HepG2 (cell line): ENCODE measurements around the gene C10orf71. TPM values are rescaled to one million over a fixed set of nuclear protein-coding genes. Genes with fewer than 3 reads are reported as not detected.
A peak's percentile ranks its signal among the peaks of the same experiment; 100 is the strongest.

ENCODE experiments used
- ATAC-seq: fragments of 200-7000 bp; cut with Tn5 transposase; 3 replicates; pipeline ENCODE4 v1.9.1; 2020; ENCODE audit warnings: mild to moderate bottlenecking, moderate library complexity
- BruUV-seq: library from RNA; stranded (reverse); fragments of 400-500 nt; replicated peaks from 2 replicates; lab custom pipeline; 2021; lab: Mats Ljungman, UMichigan
- CTCF ChIA-PET: fragments of 300-600 bp; formaldehyde crosslinking; extraction: SDS; loops from one replicate; lab custom pipeline; 2021; ENCODE audit warnings: low total read pairs, inconsistent platforms, low intra/inter-chr PET ratio; lab: Yijun Ruan, JAX
- POLR2A ChIA-PET: fragments of 350-600 bp; sonication (Branson Sonifier 250); formaldehyde crosslinking; loops from one replicate; lab custom pipeline; 2020; ENCODE audit warnings: antibody characterized with exemption, inconsistent platforms; lab: Yijun Ruan, JAX
- DNase-seq: peaks from one replicate; pipeline ENCODE4 v3.0.0-alpha.2; 2015; ENCODE audit warnings: low spot score
- FAIRE-seq: peaks from 3 replicates; lab custom pipeline; 2011; peaks lifted over from hg19 to GRCh38; lab: Jason Lieb, UNC
- H2AFZ ChIP-seq: one replicate; pipeline ENCODE4 v1.6.1; 2011; ENCODE audit warnings: low read length, inconsistent platforms
- H3K27ac ChIP-seq: fragments of 300-600 bp; 3 replicates; pipeline ENCODE4 v1.8.0; 2011; ENCODE audit warnings: mixed run types, mild to moderate bottlenecking, mixed read lengths, low read length, inconsistent platforms; ENCODE audit not compliant: insufficient read depth; ENCODE audit errors: extremely low read length
- H3K27me3 ChIP-seq, 2 experiments: fragments of 200-600 bp in 1 of 2; 2 replicates in 1 of 2; 3 replicates in 1 of 2; pipeline versions ENCODE4 v1.6.0 to v1.8.0; 2011; ENCODE audit warnings: low read length in 2 of 2, mild to moderate bottlenecking in 2 of 2, moderate library complexity in 2 of 2, inconsistent platforms in 1 of 2; ENCODE audit not compliant: insufficient read depth in 2 of 2, control insufficient read depth in 1 of 2
- H3K36me3 ChIP-seq, 2 experiments: fragments of 200-600 bp in 1 of 2; replicated peaks in 1 of 2; 2 replicates in 1 of 2; 3 replicates in 1 of 2; pipeline versions ENCODE4 v1.5.1 to v1.8.0; 2011; ENCODE audit warnings: low read length in 2 of 2, inconsistent platforms in 1 of 2; ENCODE audit not compliant: insufficient read depth in 2 of 2, control insufficient read depth in 1 of 2
- H3K4me1 ChIP-seq: 2 replicates; pipeline ENCODE4 v1.5.1; 2012; ENCODE audit warnings: low read length, inconsistent platforms; ENCODE audit not compliant: insufficient read depth
- H3K4me2 ChIP-seq: 2 replicates; pipeline ENCODE4 v1.6.0; 2011; ENCODE audit warnings: low read depth, low read length, inconsistent platforms
- H3K4me3 ChIP-seq, 3 experiments: fragments of 200-600 bp in 1 of 3; sonication (generic), shearing (Covaris generic) in 1 of 3; replicated peaks in 1 of 3; 2 replicates each; pipeline ENCODE4 v1.5.1; 2011 to 2016; ENCODE audit warnings: low read length in 3 of 3, inconsistent platforms in 2 of 3, low read depth in 2 of 3, mild to moderate bottlenecking in 2 of 3, control low read depth in 1 of 3, mixed read lengths in 1 of 3; ENCODE audit not compliant: insufficient read depth in 1 of 3
- H3K79me2 ChIP-seq: one replicate; pipeline ENCODE4 v1.6.1; 2011; ENCODE audit warnings: low read length, inconsistent platforms; ENCODE audit not compliant: insufficient read depth
- H3K9ac ChIP-seq: 2 replicates; pipeline ENCODE4 v1.6.0; 2011; ENCODE audit warnings: mild to moderate bottlenecking, low read depth, low read length, inconsistent platforms; ENCODE audit not compliant: insufficient read depth
- H3K9me3 ChIP-seq: 2 replicates; pipeline ENCODE4 v1.5.1; 2012; ENCODE audit warnings: mild to moderate bottlenecking, low read length
- H4K20me1 ChIP-seq: 2 replicates; pipeline ENCODE4 v1.6.0; 2011; ENCODE audit warnings: inconsistent platforms, mild to moderate bottlenecking, low read length, moderate library complexity; ENCODE audit not compliant: insufficient read depth
- CEBPB ChIP-seq: IDR thresholded peaks from 2 replicates; pipeline ENCODE4 v1.6.1; 2011; ENCODE audit warnings: low read depth, low read length, improper control_type of control experiment, borderline replicate concordance
- GATAD2A ChIP-seq: IDR thresholded peaks from 2 replicates; pipeline ENCODE4 v1.6.1; 2016
- PCBP2 ChIP-seq: fragments of 200-400 bp; formaldehyde crosslinking; optimal IDR thresholded peaks from 2 replicates; pipeline ENCODE3; 2018; ENCODE audit warnings: low read length, low read depth; ENCODE audit not compliant: poor library complexity, severe bottlenecking
- SIX4 ChIP-seq: sonication (generic); formaldehyde crosslinking; IDR thresholded peaks from 2 replicates; pipeline ENCODE4 v1.4.0; 2020; ENCODE audit warnings: missing genetic modification reagents
- ZBTB3 ChIP-seq: sonication (generic); formaldehyde crosslinking; IDR thresholded peaks from 2 replicates; pipeline ENCODE4 v1.4.0; 2020; ENCODE audit warnings: low read depth, mild to moderate bottlenecking, moderate library complexity, missing genetic modification reagents, borderline replicate concordance
- WGBS: methylation state at CpG from one replicate; pipeline ENCODE4 v1.1.6; 2017; ENCODE audit warnings: low lambda C conversion rate; 5-methylcytosine and 5-hydroxymethylcytosine counted together
- in situ Hi-C: cut with HindIII; loops from 2 replicates; pipeline ENCODE4 v1.10.0; 2017; ENCODE audit warnings: low pct_unique_long_range_greater_than_20kb; ENCODE audit not compliant: extremely low pct_ligation_motif_present
- intact Hi-C: fragments of 100-400 bp; cut with micrococcal nuclease; formaldehyde crosslinking; loops from one replicate; pipeline ENCODE4 v1.10.0; 2022; ENCODE audit not compliant: unreplicated experiment
- polyA plus RNA-seq, 8 experiments: library from polyadenylated mRNA; depleted of rRNA in 3 of 8; stranded (reverse) in 7 of 8; unstranded in 1 of 8; fragments of >200 nt; fragmentation: Illumina TruSeq in 4 of 8; extraction: Trizol in 4 of 8; gene quantifications; 2 replicates each; pipeline versions ENCODE4 v1.2.1 to v1.2.3, GENCODE V29; 2011 to 2016; ENCODE audit warnings: low read depth in 4 of 8, missing spikeins in 1 of 8, mixed read lengths in 1 of 8; ENCODE audit not compliant: insufficient read depth in 1 of 8
- total RNA-seq, 5 experiments: library from RNA; depleted of rRNA; stranded (reverse); fragments of >200 nt; fragmentation: Illumina TruSeq; extraction: Trizol; gene quantifications; 2 replicates each; pipeline ENCODE4 v1.2.3, GENCODE V29; 2016; ENCODE audit warnings: low read depth in 1 of 5

C10orf71 gene
- total and polyA plus RNA-seq, 2 of the 13 experiments (the other 11 are each of a cell fraction or from before 2014, with no cell fraction given) = not detected

DNA sequence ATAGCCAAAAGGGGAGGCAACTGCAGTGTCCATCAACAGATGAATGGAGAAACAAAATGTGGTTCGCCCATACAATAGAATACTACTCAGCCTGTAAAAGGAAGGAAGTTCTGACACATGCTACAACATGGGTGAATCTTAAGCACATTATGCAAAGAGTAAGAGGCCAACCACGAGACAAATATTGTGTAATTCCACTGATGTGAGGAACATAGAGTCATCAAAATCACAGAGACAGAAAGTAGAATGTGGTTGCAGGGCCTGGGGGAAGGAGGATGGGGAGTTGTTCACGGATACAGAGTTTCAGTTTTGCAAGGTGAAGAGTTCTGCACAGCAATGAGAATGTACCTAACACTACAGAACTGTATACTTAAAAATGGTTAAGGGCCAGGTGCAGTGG, 13.7 kb upstream of the C10orf71 start:
- FAIRE-seq = no peak
- POLR2A ChIA-PET = no interaction called here
- no peaks in the 10 kb centered on the region for H3K4me1 ChIP-seq
- no peak overlapping the region for H3K27ac ChIP-seq
- TF ChIP-seq PCBP2 (no peak), CEBPB (peak; percentile 16; the same call in 1 of the 2 replicates)
- TF ChIP-seq, all 625 proteins: peak for 1
- in situ Hi-C loops = no loop called here
- ATAC-seq (no peak), DNase-seq (no peak)
- WGBS = 0% methylated on average over 3 of the region's 3 CpGs
- Histone ChIP-seq H3K9me3 (no peaks in the 10 kb centered on the region), H2AFZ (no peak overlapping the region), H3K27me3 (peaks cover 0 to 19% of the 10 kb centered on the region in 2 experiments; a peak in 2 of 5 replicates), H3K36me3 (no peaks in the 10 kb centered on the region), H3K4me3 (no peak overlapping the region), H3K79me2 (no peaks in the 10 kb centered on the region), H3K4me2 (no peak overlapping the region), H3K9ac (no peak overlapping the region), H4K20me1 (no peaks in the 10 kb centered on the region)
- BruUV-seq = no TSS peak
- intact Hi-C loops = no loop called here
- CTCF ChIA-PET = no interaction called here

DNA sequence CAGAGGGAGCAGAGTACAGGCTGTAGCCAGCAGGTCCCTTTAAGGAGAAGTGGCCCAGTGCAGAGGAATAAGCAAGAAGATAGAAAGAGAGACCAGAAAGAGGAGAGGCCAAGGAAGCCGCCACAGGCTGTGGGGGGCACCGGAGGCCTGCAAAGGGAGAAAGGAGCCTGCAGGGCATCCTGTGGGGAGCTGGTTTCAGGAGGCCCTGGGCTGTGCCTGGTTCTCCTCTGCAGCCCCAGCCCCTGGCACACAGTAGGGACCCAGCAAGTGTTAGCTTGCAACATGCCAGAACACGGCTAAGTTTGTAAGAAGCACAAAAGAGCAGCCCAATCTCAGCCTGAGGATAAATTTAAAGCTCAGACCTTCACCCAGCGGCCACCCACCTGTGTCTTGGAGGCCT, 12.3 kb upstream of the C10orf71 start:
- no peaks in the 10 kb centered on the region for H3K36me3 ChIP-seq
- H3K79me2 ChIP-seq = no peaks in the 10 kb centered on the region
- TF ChIP-seq SIX4 (CRISPR knock-in tag) = no peak
- TF ChIP-seq ZBTB3 (CRISPR knock-in tag) = no peak
- TF ChIP-seq GATAD2A = no peak
- H3K27me3 ChIP-seq = peaks cover 0 to 19% of the 10 kb centered on the region in 2 experiments; a peak in 3 of 5 replicates
- ChIA-PET POLR2A (no interaction called here), CTCF (no interaction called here)
- ATAC-seq (no peak), DNase-seq (no peak), FAIRE-seq (no peak)
- in situ Hi-C loops (no loop called here), intact Hi-C loops (no loop called here)
- H3K27ac ChIP-seq = no peak overlapping the region
- no TSS peak for BruUV-seq
- no peaks in the 10 kb centered on the region for H3K9me3 ChIP-seq
- no peak overlapping the region for H2AFZ ChIP-seq
- no peak overlapping the region for H3K4me2 ChIP-seq
- no peak overlapping the region for H3K4me3 ChIP-seq
- no peaks in the 10 kb centered on the region for H3K4me1 ChIP-seq
- WGBS = 5% methylated on average over 2 of the region's 4 CpGs
- no peak overlapping the region for H3K9ac ChIP-seq
- H4K20me1 ChIP-seq = no peaks in the 10 kb centered on the region
